HG02852 (cell line): Measurements from ENCODE around the gene NUCB1.
"Not testable (repeated sequence)": the region's sequence is repeated elsewhere in the genome, so short reads cannot be mapped to it uniquely, and the experiment has no call there.

Source experiments
- ATAC-seq: cut with Tn5 transposase; IDR thresholded peaks from one replicate; pipeline ENCODE4 v1.9.1; 2021; ENCODE audit warnings: mild to moderate bottlenecking, moderate library complexity; ENCODE audit not compliant: unreplicated experiment

NUCB1 gene

GRCh38 chr19:48905664-48906063 is 5.6 kb downstream of the NUCB1 start:
- ATAC-seq, result no peak

DNA sequence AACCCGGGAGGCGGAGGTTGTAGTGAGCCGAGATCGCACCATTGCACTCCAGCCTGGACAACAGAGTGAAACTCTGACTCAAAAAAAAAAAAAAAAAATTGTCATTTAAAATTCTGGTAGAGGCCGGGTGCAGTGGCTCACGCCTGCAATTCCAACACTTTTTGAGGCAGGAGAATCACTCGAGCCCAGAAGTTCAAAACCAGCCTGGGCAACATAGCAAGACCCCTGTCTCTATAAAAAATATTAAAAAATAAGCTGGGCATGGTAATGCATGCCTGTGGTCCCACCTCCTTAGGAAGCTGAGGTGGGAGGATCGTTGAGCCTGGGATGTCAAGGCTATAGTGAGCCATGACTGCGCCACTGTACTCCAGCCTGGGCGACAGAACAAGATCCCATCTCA is 6.2 kb downstream of the NUCB1 start:
- ATAC-seq, result no peak

- no peak for ATAC-seq
Measured at GRCh38 chr19:48907671-48908070, 7.6 kb downstream of the NUCB1 start.

- ATAC-seq, result not testable (repeated sequence)
Measured at GRCh38 chr19:48909424-48910077, 9.4 kb downstream of the NUCB1 start.

- no peak for ATAC-seq
Measured at GRCh38 chr19:48910803-48911202, 10.7 kb downstream of the NUCB1 start.

GRCh38 chr19:48913114-48913889 is 13.2 kb downstream of the NUCB1 start:
- ATAC-seq, result no peak

- no peak for ATAC-seq
Measured at GRCh38 chr19:48914181-48914580, 14.1 kb downstream of the NUCB1 start.

DNA sequence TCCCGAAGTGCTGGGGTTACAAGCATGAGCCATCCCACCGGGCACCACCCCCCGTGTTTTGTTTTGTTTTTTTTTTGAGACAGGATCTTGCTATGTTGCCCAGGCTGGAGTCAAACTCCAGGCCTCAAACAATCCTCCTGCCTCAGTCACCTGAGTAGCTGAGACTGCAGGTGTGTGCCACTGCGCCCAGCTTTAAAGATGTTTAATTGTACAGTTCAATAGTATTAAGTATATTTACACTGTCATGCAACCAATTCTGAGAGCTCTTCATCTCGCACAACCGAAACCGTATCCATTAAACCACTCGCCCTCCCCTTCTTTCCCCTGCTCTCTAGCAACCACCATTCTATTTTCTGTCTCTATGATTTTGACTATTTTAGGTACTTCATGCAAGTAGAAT is 15.6 kb downstream of the NUCB1 start:
- ATAC-seq, result no peak

DNA sequence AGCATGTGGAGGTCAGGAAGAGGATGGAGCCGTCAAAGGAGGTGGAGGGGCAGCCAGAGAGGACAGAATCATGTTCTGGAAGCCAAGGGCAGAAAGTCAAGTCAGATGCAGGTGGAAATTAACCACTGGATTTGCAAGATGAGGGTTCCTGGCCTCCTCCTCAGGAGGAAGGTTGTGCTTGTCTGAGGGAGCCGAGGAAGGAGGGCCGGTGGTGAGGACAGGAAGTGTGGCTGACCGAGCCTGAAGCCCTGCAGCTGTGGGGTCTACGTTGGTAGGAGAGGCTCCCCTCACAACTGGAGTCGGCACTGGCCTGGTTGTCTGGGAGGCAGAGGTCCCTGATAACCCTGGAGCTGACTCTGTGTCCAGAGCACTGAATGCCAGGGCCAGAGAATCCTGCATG is 18.0 kb downstream of the NUCB1 start:
- no peak for ATAC-seq

DNA sequence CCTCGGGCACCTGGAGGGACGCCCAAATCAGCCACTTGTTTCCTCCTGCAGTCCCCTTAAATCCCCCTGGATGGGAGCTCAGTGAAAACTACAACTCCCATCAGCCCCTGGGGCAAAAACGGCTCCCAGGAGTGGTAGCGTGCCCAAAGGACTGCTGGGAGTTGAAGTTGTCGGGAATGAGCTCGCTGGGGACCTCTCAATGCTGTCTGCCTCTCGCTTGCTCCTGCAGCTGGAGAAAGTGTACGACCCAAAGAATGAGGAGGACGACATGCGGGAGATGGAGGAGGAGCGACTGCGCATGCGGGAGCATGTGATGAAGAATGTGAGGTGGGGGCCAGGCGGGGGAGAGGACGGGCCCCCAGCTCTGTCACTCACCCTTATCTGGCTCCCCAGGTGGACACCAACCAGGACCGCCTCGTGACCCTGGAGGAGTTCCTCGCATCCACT is 18.7 kb downstream of the NUCB1 start:
- ATAC-seq, result no peak

DNA sequence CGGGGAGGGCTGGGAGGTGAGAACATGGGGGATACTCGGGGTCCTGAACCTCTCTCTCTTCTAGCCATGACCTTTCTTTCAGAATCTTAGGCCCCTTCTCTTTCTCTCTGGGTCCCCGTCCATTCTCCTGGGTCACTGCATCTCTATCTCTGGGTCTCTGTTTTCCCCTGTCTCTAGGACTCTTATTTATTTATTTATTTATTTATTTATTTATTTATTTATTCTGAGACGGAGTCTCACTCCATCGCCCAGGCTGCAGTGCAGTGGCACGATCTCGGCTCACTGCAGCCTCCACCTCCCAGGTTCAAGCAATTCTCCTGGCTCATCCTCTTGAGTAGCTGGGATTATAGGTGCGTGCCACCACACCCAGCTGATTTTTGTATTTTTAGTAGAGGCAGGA is 19.2 kb downstream of the NUCB1 start:
- ATAC-seq, result not testable (repeated sequence)

DNA sequence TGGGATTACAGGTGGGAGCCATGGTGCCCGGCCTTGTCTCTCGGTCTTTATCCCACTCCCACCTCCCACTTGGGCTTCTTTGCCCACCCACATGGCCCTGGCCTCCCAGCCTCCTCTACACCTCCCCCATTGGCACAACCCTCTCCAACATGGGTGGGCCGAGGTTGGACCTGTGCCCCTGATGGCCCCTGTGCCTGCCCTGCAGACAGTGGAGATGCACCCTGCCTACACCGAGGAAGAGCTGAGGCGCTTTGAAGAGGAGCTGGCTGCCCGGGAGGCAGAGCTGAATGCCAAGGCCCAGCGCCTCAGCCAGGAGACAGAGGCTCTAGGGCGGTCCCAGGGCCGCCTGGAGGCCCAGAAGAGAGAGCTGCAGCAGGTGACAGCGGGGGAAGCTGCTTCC is 20.8 kb downstream of the NUCB1 start:
- ATAC-seq, result no peak

DNA sequence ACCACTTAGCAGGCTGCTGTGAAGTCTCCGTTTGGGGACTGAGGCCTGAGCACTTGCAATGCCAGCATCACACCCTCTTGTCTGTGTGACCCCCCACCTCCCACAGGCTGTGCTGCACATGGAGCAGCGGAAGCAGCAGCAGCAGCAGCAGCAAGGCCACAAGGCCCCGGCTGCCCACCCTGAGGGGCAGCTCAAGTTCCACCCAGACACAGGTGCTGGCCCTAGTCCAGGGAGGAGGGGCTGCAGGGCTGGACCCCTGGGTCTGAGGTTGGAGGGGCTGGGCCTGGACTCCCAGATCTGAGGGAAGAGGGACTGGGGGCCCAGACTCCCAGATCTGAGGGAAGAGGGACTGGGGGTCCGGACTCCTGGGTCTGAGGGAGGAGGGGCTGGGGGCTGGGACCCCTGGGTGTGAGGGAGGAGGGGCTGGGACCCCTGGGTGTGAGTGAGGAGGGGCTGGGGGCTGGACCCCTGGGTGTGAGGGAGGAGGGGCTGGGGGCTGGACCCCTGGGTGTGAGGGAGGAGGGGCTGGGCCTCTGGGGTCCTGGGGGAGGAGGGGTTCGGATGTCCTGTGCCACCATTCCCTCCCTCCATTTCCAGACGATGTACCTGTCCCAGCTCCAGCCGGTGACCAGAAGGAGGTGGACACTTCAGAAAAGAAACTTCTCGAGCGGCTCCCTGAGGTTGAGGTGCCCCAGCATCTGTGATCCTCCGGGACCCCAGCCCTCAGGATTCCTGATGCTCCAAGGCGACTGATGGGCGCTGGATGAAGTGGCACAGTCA is 21.8 kb downstream of the NUCB1 start:
- no peak for ATAC-seq

- no peak for ATAC-seq
Measured at GRCh38 chr19:48922548-48923490, 22.7 kb downstream of the NUCB1 start.

DNA sequence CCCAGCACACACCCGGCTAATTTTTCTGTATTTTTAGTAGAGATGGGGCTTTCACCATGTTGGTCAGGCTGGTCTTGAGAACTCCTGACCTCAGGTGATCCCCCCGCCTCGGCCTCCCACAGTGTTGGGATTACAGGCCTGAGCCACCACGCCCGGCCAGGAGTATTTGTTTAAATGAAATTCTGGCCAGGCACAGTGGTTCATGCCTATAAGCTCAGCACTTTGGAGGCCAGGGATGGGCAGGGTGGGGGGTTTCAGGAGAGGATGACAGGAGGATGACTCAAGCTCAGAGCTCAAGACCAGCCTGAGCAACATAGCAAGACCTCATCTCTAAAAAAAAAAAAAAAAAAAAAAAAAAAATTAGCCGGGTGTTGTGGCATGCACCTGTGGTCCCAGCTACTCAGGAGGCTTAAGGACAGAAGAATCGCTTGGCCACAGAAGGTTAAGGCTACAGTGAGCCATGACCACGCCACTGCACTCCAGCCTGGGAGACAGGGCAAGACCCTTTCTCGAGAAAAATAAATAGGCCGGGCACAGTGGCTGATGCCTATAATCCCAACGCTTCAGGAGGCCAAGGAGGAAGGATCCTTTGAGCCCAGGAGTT is 25.2 kb downstream of the NUCB1 start:
- no peak for ATAC-seq

GRCh38 chr19:48925890-48926289 is 25.8 kb downstream of the NUCB1 start:
- ATAC-seq, result not testable (repeated sequence)

GRCh38 chr19:48926909-48927308 is 26.8 kb downstream of the NUCB1 start:
- ATAC-seq, result no peak

- not testable (repeated sequence) for ATAC-seq
Measured at GRCh38 chr19:48927692-48928091, 27.6 kb downstream of the NUCB1 start.

DNA sequence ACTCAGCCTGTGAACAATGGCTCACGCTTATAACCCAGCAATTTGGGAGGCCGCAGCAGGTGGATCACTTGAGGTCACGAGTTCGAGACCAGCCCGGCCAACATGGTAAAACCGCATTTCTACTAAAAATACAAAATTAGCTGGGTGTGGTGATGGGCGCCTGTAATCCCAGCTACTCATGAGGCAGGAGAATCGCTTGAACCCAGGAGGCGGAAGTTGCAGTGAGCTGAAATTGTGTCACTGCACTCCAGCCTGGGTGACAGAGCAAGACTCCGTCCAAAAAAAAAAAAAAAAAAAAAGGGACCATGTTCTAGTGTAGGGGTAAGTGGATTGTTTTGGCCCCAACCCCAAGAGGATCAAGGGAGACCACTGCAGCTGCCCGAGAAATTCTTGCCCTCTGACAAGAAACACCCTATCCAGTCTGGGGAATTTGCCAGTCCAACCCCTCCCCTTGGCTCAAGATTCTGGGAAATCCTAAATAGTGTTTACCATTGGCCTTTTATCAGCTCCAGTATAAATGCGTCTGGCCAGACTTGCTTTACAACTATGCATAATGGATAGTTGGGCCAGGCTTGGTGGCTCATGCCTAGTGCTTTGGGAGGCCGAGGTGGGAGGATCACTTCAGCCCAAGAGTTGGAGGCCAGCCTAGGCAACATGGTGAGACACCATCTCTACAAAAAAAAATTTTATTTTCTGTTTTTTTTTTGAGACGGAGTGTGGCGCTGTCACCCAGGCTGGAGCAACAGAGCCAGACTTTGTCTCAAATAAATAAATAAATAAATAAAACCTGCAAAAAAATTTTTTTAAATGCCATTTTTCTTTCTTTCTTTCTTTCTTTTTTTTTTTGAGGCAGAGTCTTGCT is 28.3 kb downstream of the NUCB1 start:
- ATAC-seq, result no peak
